GM12891 (cell line): ENCODE data around the gene DHCR7.
A peak's percentile ranks its signal among the peaks of the same experiment; 100 is the strongest.

Experiments
- DNase-seq: peaks from one replicate; pipeline ENCODE4 v3.0.0; 2011; ENCODE audit warnings: low spot score; ENCODE audit not compliant: insufficient read length
- FAIRE-seq: peaks from 2 replicates; lab custom pipeline; 2011; peaks lifted over from hg19 to GRCh38; lab: Jason Lieb, UNC
- PAX5 ChIP-seq: IDR thresholded peaks from 2 replicates; pipeline ENCODE4 v1.6.1; 2011; ENCODE audit warnings: low read length, moderate library complexity, mild to moderate bottlenecking; ENCODE audit not compliant: insufficient read depth, severe bottlenecking
- POLR2A ChIP-seq: IDR thresholded peaks from 2 replicates; pipeline ENCODE4 v1.6.1; 2011; ENCODE audit warnings: low read depth, low read length, control low read depth
- POLR2AphosphoS5 ChIP-seq: IDR thresholded peaks from 2 replicates; pipeline ENCODE4 v1.6.1; 2011; ENCODE audit warnings: low read depth, low read length, control low read depth
- POU2F2 ChIP-seq: IDR thresholded peaks from 2 replicates; pipeline ENCODE4 v1.6.1; 2011; ENCODE audit warnings: low read depth, mild to moderate bottlenecking, control low read depth, low read length, moderate library complexity
- SPI1 ChIP-seq: IDR thresholded peaks from 2 replicates; pipeline ENCODE4 v1.6.1; 2011; ENCODE audit warnings: low read depth, low read length, control low read depth
- TAF1 ChIP-seq: IDR thresholded peaks from 2 replicates; pipeline ENCODE4 v1.6.1; 2011; ENCODE audit warnings: low read depth, low read length, control low read depth

Gene DHCR7

GRCh38 chr11:71488681-71489270, 40.6 kb upstream of the DHCR7 start:
- no peak for TF ChIP-seq TAF1
- TF ChIP-seq POLR2A: no peak
- TF ChIP-seq PAX5: no peak
- TF ChIP-seq SPI1: no peak
- no peak for TF ChIP-seq POU2F2
- no peak for FAIRE-seq
- no peak for DNase-seq

GRCh38 chr11:71486320-71486719, 38.1 kb upstream of the DHCR7 start:
- TF ChIP-seq SPI1 (no peak), POLR2A (no peak), PAX5 (no peak), POU2F2 (no peak), POLR2AphosphoS5 (no peak), TAF1 (no peak)
- DNase-seq: no peak
- FAIRE-seq: no peak

- DNase-seq (no peak), FAIRE-seq (no peak)
- TF ChIP-seq POLR2AphosphoS5 (no peak), SPI1 (no peak), POU2F2 (no peak), POLR2A (no peak)
Measured at GRCh38 chr11:71485466-71485865, 37.3 kb upstream of the DHCR7 start.

GRCh38 chr11:71485063-71485399, 36.8 kb upstream of the DHCR7 start:
- no peak for FAIRE-seq
- TF ChIP-seq PAX5 (no peak), POLR2A (no peak), POLR2AphosphoS5 (no peak), POU2F2 (no peak), TAF1 (no peak), SPI1 (no peak)
- no peak for DNase-seq

GRCh38 chr11:71484248-71485062, 36.3 kb upstream of the DHCR7 start:
- TF ChIP-seq POU2F2 (no peak), POLR2A (0 out of 2 replicates have a peak, but pooled peaks have one; percentile 29), SPI1 (no peak), POLR2AphosphoS5 (no peak)
- no peak for DNase-seq
- no peak for FAIRE-seq

GRCh38 chr11:71483692-71484091, 35.5 kb upstream of the DHCR7 start:
- TF ChIP-seq TAF1 (no peak), POLR2AphosphoS5 (no peak), POLR2A (no peak), SPI1 (no peak), PAX5 (no peak)
- FAIRE-seq (no peak), DNase-seq (no peak)

GRCh38 chr11:71482746-71483364, 34.7 kb upstream of the DHCR7 start:
- FAIRE-seq (no peak), DNase-seq (no peak)
- TF ChIP-seq TAF1: no peak
- no peak for TF ChIP-seq POU2F2
- no peak for TF ChIP-seq POLR2AphosphoS5
- TF ChIP-seq PAX5: no peak
- TF ChIP-seq POLR2A: no peak
- no peak for TF ChIP-seq SPI1

- DNase-seq (no peak), FAIRE-seq (no peak)
- TF ChIP-seq POU2F2 (no peak), TAF1 (no peak), POLR2A (no peak), SPI1 (no peak)
Measured at GRCh38 chr11:71482216-71482615, 34.0 kb upstream of the DHCR7 start.

- no peak for FAIRE-seq
- no peak for TF ChIP-seq SPI1
- TF ChIP-seq PAX5: no peak
- no peak for TF ChIP-seq TAF1
- TF ChIP-seq POLR2AphosphoS5: no peak
- no peak for TF ChIP-seq POU2F2
- TF ChIP-seq POLR2A: no peak
- no peak for DNase-seq
Measured at GRCh38 chr11:71481101-71481960, 33.1 kb upstream of the DHCR7 start.

GRCh38 chr11:71478528-71478840, 30.3 kb upstream of the DHCR7 start:
- TF ChIP-seq TAF1 (no peak), POLR2A (no peak), POLR2AphosphoS5 (no peak), PAX5 (no peak), POU2F2 (no peak), SPI1 (no peak)
- FAIRE-seq: no peak
- no peak for DNase-seq
